Fibroblast of lung (primary cell): ENCODE data around the gene NRCAM. TPM values are rescaled to one million over a fixed set of nuclear protein-coding genes. Genes with fewer than 3 reads are reported as not detected.

Experiments used
- DNase-seq, 2 donors: peaks; one replicate each; pipeline versions ENCODE4 v3.0.0 to v3.0.0-alpha.2; 2010; ENCODE audit warnings: low read depth in 2 of 2
- H2AFZ ChIP-seq: 2 replicates; pipeline ENCODE4 v1.5.1; 2012; ENCODE audit warnings: low read length, control low read depth, inconsistent platforms
- H3K27ac ChIP-seq: 2 replicates; pipeline ENCODE4 v1.5.1; 2011; ENCODE audit warnings: low read length, control low read depth; ENCODE audit not compliant: insufficient read depth
- H3K27me3 ChIP-seq: 2 replicates; pipeline ENCODE4 v1.5.1; 2011; ENCODE audit warnings: mild to moderate bottlenecking, low read length; ENCODE audit not compliant: control insufficient read depth, insufficient read depth
- H3K36me3 ChIP-seq: 2 replicates; pipeline ENCODE4 v1.5.1; 2011; ENCODE audit warnings: low read length; ENCODE audit not compliant: control insufficient read depth, insufficient read depth
- H3K4me1 ChIP-seq: 2 replicates; pipeline ENCODE4 v1.5.1; 2011; ENCODE audit warnings: low read length; ENCODE audit not compliant: control insufficient read depth, insufficient read depth; ENCODE audit errors: extremely low read depth
- H3K4me2 ChIP-seq: 2 replicates; pipeline ENCODE4 v1.5.1; 2011; ENCODE audit warnings: low read length, control low read depth; ENCODE audit not compliant: insufficient read depth; ENCODE audit errors: extremely low read depth
- H3K4me3 ChIP-seq, 4 experiments: fragments of 200-600 bp in 1 of 4; sonication (generic) in 1 of 4; replicated peaks in 1 of 4; 2 replicates each; pipeline ENCODE4 v1.5.1; 2011 to 2016; ENCODE audit warnings: low read length in 4 of 4, low read depth in 3 of 4, mild to moderate bottlenecking in 3 of 4, control low read depth in 2 of 4, inconsistent platforms in 1 of 4, mixed read lengths in 1 of 4; ENCODE audit not compliant: insufficient read depth in 1 of 4; ENCODE audit errors: control extremely low read depth in 1 of 4
- H3K79me2 ChIP-seq: 2 replicates; pipeline ENCODE4 v1.5.1; 2012; ENCODE audit warnings: mild to moderate bottlenecking, low read length, inconsistent platforms; ENCODE audit not compliant: control insufficient read depth, insufficient read depth
- H3K9ac ChIP-seq: 2 replicates; pipeline ENCODE4 v1.5.1; 2011; ENCODE audit warnings: mild to moderate bottlenecking, low read length, control low read depth; ENCODE audit not compliant: insufficient read depth
- H3K9me3 ChIP-seq: 2 replicates; pipeline ENCODE4 v1.5.1; 2012; ENCODE audit warnings: low read depth, low read length; ENCODE audit not compliant: control insufficient read depth, insufficient read depth
- H4K20me1 ChIP-seq: 2 replicates; pipeline ENCODE4 v1.5.1; 2011; ENCODE audit warnings: low read length; ENCODE audit not compliant: control insufficient read depth, insufficient read depth; ENCODE audit errors: extremely low read depth
- EZH2 ChIP-seq: IDR thresholded peaks from 2 replicates; pipeline ENCODE4 v1.5.1; 2012; ENCODE audit warnings: low read length, control low read depth, mild to moderate bottlenecking; ENCODE audit errors: missing control alignments
- polyA plus RNA-seq, 2 donors: library from polyadenylated mRNA; depleted of rRNA in 1 of 2; stranded (reverse) in 1 of 2; unstranded in 1 of 2; fragments of >200 nt; gene quantifications; 2 replicates each; pipeline ENCODE4 v1.2.1, GENCODE V29; 2011 to 2012; ENCODE audit warnings: missing spikeins in 1 of 2
- total RNA-seq: library from RNA; depleted of rRNA; stranded (reverse); fragments of >200 nt; gene quantifications from 2 replicates; pipeline ENCODE4 v1.2.1, GENCODE V29; 2014
- TF ChIP-seq, protein P1 (sequence below), 2 donors: IDR thresholded peaks in 1 of 2; conservative IDR thresholded peaks in 1 of 2; 1 replicate in 1 of 2; 2 replicates in 1 of 2; pipeline ENCODE4 v1.5.1; 2011 to 2012; ENCODE audit warnings: low read length in 2 of 2, control low read depth in 1 of 2, inconsistent platforms in 1 of 2, low read depth in 1 of 2, mild to moderate bottlenecking in 1 of 2

The NRCAM gene
- total and polyA plus RNA-seq, 2 donors (not counting 1 experiment from before 2014, with no cell fraction given), result 2.1 to 2.2 TPM

DNA sequence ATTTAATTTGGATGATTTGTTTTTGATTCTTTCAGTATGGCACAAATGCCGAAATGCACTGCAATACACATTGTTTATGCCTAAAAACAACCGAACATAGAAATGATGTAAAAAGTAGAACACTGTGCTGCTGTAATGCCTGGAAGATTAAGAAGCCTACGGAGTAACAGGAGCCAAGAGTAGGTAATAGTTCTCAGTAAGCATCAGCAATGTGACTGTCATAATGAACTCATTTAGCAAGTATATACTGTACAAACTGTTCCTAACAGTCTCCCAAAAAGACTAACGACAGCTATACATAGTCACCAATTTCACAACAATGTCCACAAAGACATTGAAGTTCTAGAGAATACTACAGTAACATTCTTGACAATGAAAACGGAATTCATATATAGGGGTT lies 307.1 kb downstream of the NRCAM start:
- TF ChIP-seq, protein P1, sequence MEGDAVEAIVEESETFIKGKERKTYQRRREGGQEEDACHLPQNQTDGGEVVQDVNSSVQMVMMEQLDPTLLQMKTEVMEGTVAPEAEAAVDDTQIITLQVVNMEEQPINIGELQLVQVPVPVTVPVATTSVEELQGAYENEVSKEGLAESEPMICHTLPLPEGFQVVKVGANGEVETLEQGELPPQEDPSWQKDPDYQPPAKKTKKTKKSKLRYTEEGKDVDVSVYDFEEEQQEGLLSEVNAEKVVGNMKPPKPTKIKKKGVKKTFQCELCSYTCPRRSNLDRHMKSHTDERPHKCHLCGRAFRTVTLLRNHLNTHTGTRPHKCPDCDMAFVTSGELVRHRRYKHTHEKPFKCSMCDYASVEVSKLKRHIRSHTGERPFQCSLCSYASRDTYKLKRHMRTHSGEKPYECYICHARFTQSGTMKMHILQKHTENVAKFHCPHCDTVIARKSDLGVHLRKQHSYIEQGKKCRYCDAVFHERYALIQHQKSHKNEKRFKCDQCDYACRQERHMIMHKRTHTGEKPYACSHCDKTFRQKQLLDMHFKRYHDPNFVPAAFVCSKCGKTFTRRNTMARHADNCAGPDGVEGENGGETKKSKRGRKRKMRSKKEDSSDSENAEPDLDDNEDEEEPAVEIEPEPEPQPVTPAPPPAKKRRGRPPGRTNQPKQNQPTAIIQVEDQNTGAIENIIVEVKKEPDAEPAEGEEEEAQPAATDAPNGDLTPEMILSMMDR (conservative IDR thresholded peaks at IDR 0.05 in 1 of 2, IDR thresholded peaks at IDR 0.05 in 1 of 2; ENCODE audit: low read depth in 1 of 2, low read length in 2 of 2), result no peak
- no peak overlapping the region for H2AFZ ChIP-seq
- no peak overlapping the region for H3K9ac ChIP-seq
- peak in 1 of 2 donors; percentile 57 for DNase-seq
- H3K4me3 ChIP-seq, result no peak overlapping the region
- H3K27me3 ChIP-seq, result no peaks in the 10 kb centered on the region
- H3K4me2 ChIP-seq, result no peak overlapping the region
- H4K20me1 ChIP-seq, result no peaks in the 10 kb centered on the region
- H3K4me1 ChIP-seq, result peaks cover 4% of the 10 kb centered on the region
- no peaks in the 10 kb centered on the region for H3K79me2 ChIP-seq
- no peaks in the 10 kb centered on the region for H3K36me3 ChIP-seq
- H3K27ac ChIP-seq, result no peak overlapping the region
- no peaks in the 10 kb centered on the region for H3K9me3 ChIP-seq

DNA sequence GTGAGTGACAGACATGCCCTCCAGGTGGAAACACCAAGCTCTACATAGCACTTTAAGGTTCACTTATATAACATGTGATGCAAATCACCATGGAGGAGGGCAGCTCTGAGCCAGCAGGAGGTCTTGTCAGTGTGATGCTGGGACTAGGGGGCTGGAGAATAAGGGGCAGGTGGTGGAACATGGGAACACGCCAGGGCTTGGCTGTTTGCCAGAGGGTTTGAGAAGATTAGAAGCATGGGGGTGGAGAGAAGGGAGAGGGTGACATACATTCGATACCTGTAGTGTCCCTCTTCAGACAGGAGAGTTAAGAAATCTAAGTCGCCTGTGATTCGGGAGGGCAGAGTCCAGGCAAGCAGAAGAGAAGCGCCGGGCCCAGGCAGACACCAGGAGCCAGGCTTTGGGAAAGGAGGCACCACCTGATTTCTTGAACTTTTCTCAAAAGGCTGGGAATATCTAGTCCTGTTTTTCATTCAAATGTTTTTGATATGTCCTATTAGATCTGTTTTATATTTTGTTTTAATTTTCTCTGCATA lies 309.1 kb downstream of the NRCAM start:
- Histone ChIP-seq H3K9ac (no peak overlapping the region), H3K4me1 (peaks cover 4% of the 10 kb centered on the region), H3K27ac (no peak overlapping the region), H3K4me3 (no peak overlapping the region), H3K27me3 (no peaks in the 10 kb centered on the region), H3K4me2 (no peak overlapping the region), H4K20me1 (no peaks in the 10 kb centered on the region), H2AFZ (no peak overlapping the region), H3K36me3 (no peaks in the 10 kb centered on the region), H3K79me2 (no peaks in the 10 kb centered on the region), H3K9me3 (no peaks in the 10 kb centered on the region)
- no peak for DNase-seq
- TF ChIP-seq EZH2, result no peak
- TF ChIP-seq, protein P1 (conservative IDR thresholded peaks at IDR 0.05 in 1 of 2, IDR thresholded peaks at IDR 0.05 in 1 of 2; ENCODE audit: low read depth in 1 of 2, low read length in 2 of 2), result no peak

DNA sequence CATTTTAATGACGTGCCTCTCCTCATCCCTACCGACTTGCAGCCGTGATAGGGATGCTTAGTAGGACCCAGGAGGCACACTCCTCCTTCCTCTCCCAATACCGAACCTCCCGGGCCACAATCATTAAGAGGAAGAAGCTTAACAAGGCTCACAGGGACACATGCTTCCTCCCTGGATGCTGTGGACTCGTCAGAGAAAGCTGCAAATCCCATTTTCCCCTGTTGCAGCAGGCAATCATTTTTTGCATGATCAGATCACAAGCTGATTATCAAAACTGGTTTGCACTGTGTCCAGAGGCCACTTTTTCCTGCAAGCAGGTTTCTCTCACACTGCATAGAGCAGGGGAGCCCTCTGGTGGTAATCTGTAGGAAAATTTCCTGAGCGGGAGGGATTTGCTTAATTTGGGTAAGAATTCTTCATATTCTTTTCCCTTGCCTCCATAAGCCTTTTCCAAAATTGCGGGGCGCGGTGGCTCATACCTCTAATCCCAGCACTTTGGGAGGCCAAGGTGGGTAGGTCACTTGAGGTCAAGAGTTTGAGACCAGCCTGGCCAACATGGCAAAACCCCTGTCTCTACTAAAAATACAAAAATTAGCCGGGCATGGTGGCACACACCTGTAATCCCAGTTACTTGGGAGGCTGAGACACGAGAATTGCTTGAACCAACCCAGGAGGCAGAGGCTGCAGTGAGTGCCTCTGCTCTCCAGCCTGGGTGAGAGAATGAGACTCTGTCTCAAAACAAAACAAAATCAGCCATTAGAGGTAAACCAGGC lies 310.0 kb downstream of the NRCAM start:
- H3K27ac ChIP-seq, result no peak overlapping the region

More for the DNA sequence above, 310.0 kb downstream of the NRCAM start:
- H4K20me1 ChIP-seq, result no peaks in the 10 kb centered on the region
- no peak overlapping the region for H3K9ac ChIP-seq
- H2AFZ ChIP-seq, result peak overlapping the region; percentile 71
- H3K4me3 ChIP-seq, result peak overlapping the region in 2 of 4 experiments; percentile 37 to 43
- no peaks in the 10 kb centered on the region for H3K79me2 ChIP-seq
- no peak for TF ChIP-seq EZH2
- TF ChIP-seq, protein P1 (conservative IDR thresholded peaks at IDR 0.05 in 1 of 2, IDR thresholded peaks at IDR 0.05 in 1 of 2; ENCODE audit: low read depth in 1 of 2, low read length in 2 of 2), result peak; percentile 95 to 98
- peak; percentile 74 to 93 for DNase-seq
- no peaks in the 10 kb centered on the region for H3K36me3 ChIP-seq
- no peaks in the 10 kb centered on the region for H3K27me3 ChIP-seq
- no peaks in the 10 kb centered on the region for H3K9me3 ChIP-seq
- H3K4me2 ChIP-seq, result peak overlapping the region; percentile 49
- peaks cover 4% of the 10 kb centered on the region for H3K4me1 ChIP-seq
